RKO (cell line): Measurements from ENCODE around the gene HTRA3.

ENCODE experiments used
- DNase-seq: peaks from one replicate; pipeline ENCODE4 v3.0.0-alpha.2; 2016; ENCODE audit warnings: low spot score

The HTRA3 gene

DNA sequence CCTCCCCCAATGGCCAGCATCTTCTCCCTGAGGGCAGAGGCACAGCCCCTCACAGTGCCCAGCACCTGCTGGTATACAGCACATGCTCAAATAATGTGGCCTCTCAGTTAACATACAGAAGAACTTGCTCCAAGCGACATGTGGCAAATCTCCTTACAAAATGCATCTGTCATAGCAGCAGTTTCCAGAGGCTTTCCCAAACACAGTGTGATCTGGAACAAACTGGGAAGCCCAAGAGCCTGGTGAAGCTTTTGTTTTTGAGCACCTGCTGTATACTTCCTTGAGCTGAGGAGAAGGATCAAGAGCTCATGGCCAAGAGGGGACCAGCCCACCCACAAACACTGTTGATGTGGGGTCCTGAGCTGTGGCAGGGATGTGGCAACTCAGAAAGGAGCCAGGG is 34.8 kb upstream of the HTRA3 start:
- no peak for DNase-seq

GRCh38 chr4:8235224-8235623 is 34.3 kb upstream of the HTRA3 start:
- no peak for DNase-seq

GRCh38 chr4:8235686-8236085 is 33.9 kb upstream of the HTRA3 start:
- no peak for DNase-seq

GRCh38 chr4:8236106-8236919 is 33.2 kb upstream of the HTRA3 start:
- DNase-seq = no peak

- DNase-seq = no peak
These were observed 32.7 kb upstream of the HTRA3 start for GRCh38 chr4:8236920-8237195.

GRCh38 chr4:8237256-8237989 is 32.1 kb upstream of the HTRA3 start:
- DNase-seq = no peak

GRCh38 chr4:8238036-8238511 is 31.5 kb upstream of the HTRA3 start:
- no peak for DNase-seq

- DNase-seq = no peak
These were observed 31.0 kb upstream of the HTRA3 start for GRCh38 chr4:8238515-8239053.

GRCh38 chr4:8239226-8239625 is 30.3 kb upstream of the HTRA3 start:
- no peak for DNase-seq

DNA sequence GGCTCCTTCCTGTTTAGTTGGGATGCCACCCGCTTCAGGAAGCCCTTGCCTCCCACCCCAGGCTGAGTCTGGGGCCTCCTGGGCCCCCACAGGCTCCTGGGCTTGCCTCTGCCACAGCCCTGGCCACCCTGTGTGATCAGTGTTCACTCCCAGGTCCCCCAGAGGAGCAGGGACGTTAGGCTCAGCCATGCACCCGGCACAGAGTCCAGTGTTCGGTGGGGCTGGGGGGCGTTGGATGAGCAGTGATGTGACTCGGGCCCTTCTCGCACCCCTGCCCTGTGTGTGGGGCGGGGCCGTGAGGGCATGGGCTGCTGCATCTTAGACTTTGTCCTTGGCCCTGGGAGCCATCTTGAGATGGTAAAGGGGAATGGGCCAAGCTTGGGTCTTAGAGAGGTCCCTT is 29.9 kb upstream of the HTRA3 start:
- no peak for DNase-seq

- DNase-seq = no peak
These were observed 29.1 kb upstream of the HTRA3 start for GRCh38 chr4:8240211-8241041.

- DNase-seq = no peak
These were observed 28.3 kb upstream of the HTRA3 start for GRCh38 chr4:8241211-8241779.

DNA sequence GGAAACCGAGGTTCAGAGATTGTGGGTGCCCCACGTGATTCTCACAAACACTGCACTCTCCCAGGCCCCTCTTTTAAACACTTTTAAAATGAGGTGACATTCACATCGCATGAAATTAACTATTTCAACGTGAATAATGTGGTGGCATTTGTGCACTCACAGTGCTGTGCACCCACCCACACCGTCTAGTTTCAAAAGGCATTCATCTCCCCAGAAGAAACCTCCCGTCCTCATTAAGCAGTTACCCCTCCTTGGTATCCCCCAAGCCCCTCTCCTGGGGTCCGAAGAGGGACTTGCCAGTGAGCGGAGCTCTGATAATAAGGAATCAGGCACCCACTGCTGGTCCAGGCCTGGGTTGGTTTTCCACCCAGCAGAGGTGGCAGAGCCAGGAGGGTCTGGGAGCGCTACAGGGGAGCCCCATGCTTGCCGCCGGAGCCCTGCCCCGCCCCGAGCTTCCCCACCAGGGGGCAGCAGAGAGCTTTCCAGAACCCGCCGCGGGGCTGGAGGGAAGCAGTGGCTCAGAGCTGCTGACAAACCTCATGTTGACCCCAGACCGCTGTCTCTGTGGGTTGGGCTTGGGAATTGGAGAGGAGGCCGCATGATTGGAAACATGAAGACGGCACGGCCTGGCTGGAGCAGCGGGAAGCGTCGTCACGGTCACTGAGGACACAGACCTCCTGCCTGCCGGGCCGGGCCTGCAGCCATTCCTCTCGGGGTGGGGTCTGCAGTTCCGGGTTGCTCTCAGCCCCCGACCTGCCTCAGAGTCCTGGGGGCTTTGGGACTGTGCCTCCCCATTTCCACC is 27.5 kb upstream of the HTRA3 start:
- peak; percentile 58 for DNase-seq

DNA sequence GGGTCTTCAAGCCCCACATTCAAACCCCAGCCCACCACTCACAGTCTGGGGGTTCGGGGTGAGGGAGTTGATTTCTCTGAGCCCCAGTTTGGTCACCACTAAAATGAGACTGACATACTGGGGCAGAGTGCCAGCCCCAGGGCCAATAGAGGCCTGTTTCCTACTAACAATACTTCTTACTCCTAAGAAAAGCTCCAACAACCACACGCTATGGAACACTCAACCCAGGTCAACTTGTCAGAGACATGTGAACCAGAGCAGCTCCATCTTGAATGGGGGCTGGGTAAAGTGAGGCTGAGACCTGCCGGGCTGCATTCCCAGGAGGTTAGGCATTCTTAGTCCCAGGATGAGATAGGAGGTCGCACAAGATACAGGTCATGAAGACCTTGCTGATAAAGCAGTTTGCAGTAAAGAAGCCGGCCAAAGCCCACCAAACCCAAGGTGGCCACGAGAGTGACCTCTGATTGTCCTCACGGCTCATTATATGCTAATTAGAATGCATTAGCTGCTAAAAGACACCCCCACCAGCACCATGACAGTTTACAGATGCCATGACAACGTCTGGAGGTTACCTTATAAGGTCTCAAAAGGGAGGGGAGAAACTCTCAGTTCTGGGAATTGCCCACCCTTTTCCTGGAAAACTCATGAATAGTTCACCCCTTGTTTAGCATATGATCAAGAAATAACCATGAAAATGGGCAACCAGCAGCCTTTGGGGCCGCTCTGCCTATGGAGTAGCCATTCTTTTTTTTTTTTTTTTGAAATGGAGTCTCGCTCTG is 26.6 kb upstream of the HTRA3 start:
- DNase-seq = no peak

DNA sequence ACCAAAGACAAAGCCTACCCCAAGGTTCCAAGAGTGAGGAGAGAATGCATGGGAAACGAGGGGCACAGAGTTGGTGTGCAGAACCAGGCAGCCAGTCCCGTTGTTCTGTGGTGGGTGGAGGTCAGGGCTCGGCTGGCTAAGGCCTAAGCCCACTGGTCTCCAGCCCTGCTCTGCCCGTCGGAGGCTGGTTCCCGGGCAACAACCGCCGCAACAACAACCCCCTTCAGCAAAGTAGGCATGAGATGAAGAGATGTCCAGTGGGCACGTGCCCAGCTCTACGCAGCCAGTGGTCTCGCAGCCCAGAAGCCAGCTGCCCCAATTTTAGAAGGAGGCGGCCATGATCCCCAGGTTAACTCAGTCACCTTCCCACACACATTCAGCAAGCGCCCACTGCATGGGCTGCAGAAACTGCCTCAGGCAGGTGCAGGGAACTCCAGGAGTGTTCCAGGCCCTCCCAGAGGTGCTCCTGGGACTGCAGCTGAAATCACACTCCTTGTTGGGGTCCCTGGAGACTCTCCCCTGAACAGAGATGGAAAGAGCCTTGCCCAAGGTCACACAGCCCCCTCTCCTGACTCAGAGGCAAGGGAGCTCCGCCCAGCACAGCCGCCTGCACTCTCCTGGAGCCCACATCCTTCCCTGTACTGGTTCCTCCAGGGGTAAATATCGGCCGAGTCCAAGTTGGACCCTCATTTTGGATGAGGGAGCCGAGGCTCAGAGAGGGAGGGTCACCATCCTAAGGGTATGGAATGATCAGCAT is 25.4 kb upstream of the HTRA3 start:
- no peak for DNase-seq

- no peak for DNase-seq
These were observed 24.6 kb upstream of the HTRA3 start for GRCh38 chr4:8244931-8245460.

DNA sequence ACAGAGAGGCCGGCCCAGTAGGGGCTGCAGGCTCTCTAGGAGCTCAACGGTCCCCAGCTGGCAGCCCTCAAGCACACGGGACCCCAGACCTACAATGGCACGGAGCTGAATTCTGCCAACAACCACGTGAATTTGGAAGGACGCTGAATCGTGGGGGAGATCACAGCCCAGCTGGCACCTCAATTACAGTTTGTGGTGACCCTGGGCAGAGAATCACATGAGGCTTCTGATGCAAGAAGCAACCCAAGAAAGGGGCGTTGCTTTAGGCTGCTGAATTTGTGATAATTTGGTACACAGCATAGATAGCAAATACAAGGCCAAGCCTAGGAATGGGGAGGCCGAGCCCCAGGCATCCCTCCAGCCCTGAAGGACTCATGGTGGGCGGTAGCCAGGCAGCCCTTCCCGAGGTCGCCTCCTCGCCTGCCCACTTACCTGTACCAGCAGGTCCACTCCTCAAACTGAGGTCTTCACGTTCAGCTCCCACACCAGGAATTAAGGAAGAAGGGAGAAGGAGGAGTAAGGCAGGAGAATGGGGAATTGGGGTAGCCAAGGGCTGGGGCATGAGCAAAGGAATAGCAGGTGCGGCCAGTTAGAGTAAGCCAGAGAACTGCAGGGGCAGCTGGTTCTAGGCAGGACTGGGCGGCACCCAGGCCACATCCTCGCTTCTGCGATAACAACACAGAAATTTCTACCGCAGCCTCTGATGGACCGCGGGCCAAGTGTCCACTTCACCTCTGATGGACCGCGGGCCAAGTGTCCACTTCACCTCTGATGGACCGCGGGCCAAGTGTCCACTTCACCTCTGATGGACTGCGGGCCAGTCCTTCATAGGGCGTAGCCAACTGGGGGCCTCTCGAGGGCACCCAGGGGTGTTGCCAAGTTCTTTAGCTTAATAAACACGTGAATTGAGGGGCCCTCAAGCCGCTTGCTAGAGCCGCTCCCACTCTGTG is 23.4 kb upstream of the HTRA3 start:
- no peak for DNase-seq
